Measurements from ENCODE around the gene GPR35. TPM values are rescaled to one million over a fixed set of nuclear protein-coding genes. Genes with fewer than 3 reads are reported as not detected.

GPR35 gene
- total RNA-seq, 1 experiment from 2014 or later: 4.2 TPM

- no peaks in the 10 kb centered on the region for H4K20me1 ChIP-seq (ENCODE audit: insufficient read depth)
- no peak overlapping the region for H3K4me3 ChIP-seq (replicated peaks in 1 of 2; ENCODE audit: low read depth in 1 of 2, low read length in 2 of 2)
- no TSS peak for BruUV-seq (replicated peaks)
- peak; percentile 87 for ATAC-seq
- H3K4me1 ChIP-seq (ENCODE audit: control insufficient read depth in 1 of 2, insufficient read depth in 2 of 2, low read length in 2 of 2): no peaks in the 10 kb centered on the region
- H3K79me2 ChIP-seq (ENCODE audit: insufficient read depth, low read length): no peaks in the 10 kb centered on the region; the same call in 1 of the 2 replicates
- no peak overlapping the region for H2AFZ ChIP-seq (ENCODE audit: low read depth, low read length, poor library complexity, severe bottlenecking)
- H3K9me2 ChIP-seq (ENCODE audit: insufficient read depth): no peaks in the 10 kb centered on the region
- H3K27me3 ChIP-seq (ENCODE audit: insufficient read depth, low read length): no peaks in the 10 kb centered on the region
- intact Hi-C loops (cut with micrococcal nuclease): no loop called here
- no peak overlapping the region for H3K4me2 ChIP-seq (ENCODE audit: low read length)
- ChIA-PET RAD21 (ENCODE audit: low non-redundant PET in 1 of 2, low total read pairs in 2 of 2, uncharacterized antibody in 2 of 2, unreplicated experiment in 2 of 2) (no interaction called here), POLR2A (no interaction called here), CTCF (no interaction called here)
- no peak for DNase-seq (ENCODE audit: low read depth, low spot score)
- TF ChIP-seq CTCF (IDR thresholded peaks at IDR 0.05 in 2 of 3, conservative IDR thresholded peaks at IDR 0.05 in 1 of 3; ENCODE audit: borderline replicate concordance in 1 of 3, insufficient read depth in 1 of 3, low read depth in 2 of 3, low read length in 2 of 3): peak in 2 of 3 experiments; percentile 44 to 46; a peak in 5 of 6 replicates
- no peak for TF ChIP-seq SRF (IDR thresholded peaks at IDR 0.05; ENCODE audit: low read depth)
- TF ChIP-seq ZNF274 (IDR thresholded peaks at IDR 0.05; ENCODE audit: low read depth, low read length): no peak
- H3K36me3 ChIP-seq (ENCODE audit: control insufficient read depth in 1 of 2, insufficient read depth in 2 of 2, low read length in 2 of 2): no peaks in the 10 kb centered on the region; a peak in 3 of 4 replicates
- H3K9ac ChIP-seq (ENCODE audit: low read length): no peak overlapping the region
- H3K9me3 ChIP-seq (ENCODE audit: control insufficient read depth in 1 of 2, insufficient read depth in 1 of 2, low read depth in 1 of 2, low read length in 2 of 2): no peaks in the 10 kb centered on the region
- H3K27ac ChIP-seq (ENCODE audit: low read depth, low read length): no peak overlapping the region
These were observed 29.8 kb upstream of the GPR35 start for GRCh38 chr2:240595381-240596079.

GRCh38 chr2:240596080-240596460, 29.2 kb upstream of the GPR35 start:
- Histone ChIP-seq H3K4me1 (ENCODE audit: control insufficient read depth in 1 of 2, insufficient read depth in 2 of 2, low read length in 2 of 2) (no peaks in the 10 kb centered on the region), H3K9me3 (ENCODE audit: control insufficient read depth in 1 of 2, insufficient read depth in 1 of 2, low read depth in 1 of 2, low read length in 2 of 2) (no peaks in the 10 kb centered on the region), H3K4me3 (replicated peaks in 1 of 2; ENCODE audit: low read depth in 1 of 2, low read length in 2 of 2) (no peak overlapping the region), H3K9ac (ENCODE audit: low read length) (no peak overlapping the region), H3K79me2 (ENCODE audit: insufficient read depth, low read length) (no peaks in the 10 kb centered on the region), H4K20me1 (ENCODE audit: insufficient read depth) (no peaks in the 10 kb centered on the region), H3K27me3 (ENCODE audit: insufficient read depth, low read length) (no peaks in the 10 kb centered on the region), H3K36me3 (ENCODE audit: control insufficient read depth in 1 of 2, insufficient read depth in 2 of 2, low read length in 2 of 2) (no peaks in the 10 kb centered on the region; a peak in 2 of 4 replicates), H2AFZ (ENCODE audit: low read depth, low read length, poor library complexity, severe bottlenecking) (no peak overlapping the region), H3K9me2 (ENCODE audit: insufficient read depth) (no peaks in the 10 kb centered on the region), H3K4me2 (ENCODE audit: low read length) (no peak overlapping the region), H3K27ac (ENCODE audit: low read depth, low read length) (no peak overlapping the region)
- no peak for TF ChIP-seq ZFX (IDR thresholded peaks at IDR 0.05)
- intact Hi-C loops (cut with micrococcal nuclease): no loop called here
- ChIA-PET RAD21 (ENCODE audit: low non-redundant PET in 1 of 2, low total read pairs in 2 of 2, uncharacterized antibody in 2 of 2, unreplicated experiment in 2 of 2) (no interaction called here), POLR2A (no interaction called here), CTCF (no interaction called here)
- no peak for DNase-seq (ENCODE audit: low read depth, low spot score)
- BruUV-seq (replicated peaks): no TSS peak
- no peak for ATAC-seq

All from HCT116 (cell line).